Upper lobe of right lung (tissue), 1 donor: Measurements from ENCODE around the gene SDR9C7. TPM values are rescaled to one million over a fixed set of nuclear protein-coding genes. Genes with fewer than 3 reads are reported as not detected.
"Not testable (repeated sequence)": the region's sequence is repeated elsewhere in the genome, so short reads cannot be mapped to it uniquely, and the experiment has no call there.

Experiments
- ATAC-seq: fragments of 200-7000 bp; cut with Tn5 transposase; one replicate; pipeline ENCODE4 v1.9.1; 2020; ENCODE audit warnings: mild to moderate bottlenecking, moderate library complexity
- DNase-seq: peaks from one replicate; pipeline ENCODE4 v3.0.0-alpha.2; 2020
- H3K27ac ChIP-seq: fragments of 200-600 bp; one replicate; pipeline ENCODE4 v1.8.0; 2022
- H3K27me3 ChIP-seq: fragments of 200-600 bp; one replicate; pipeline ENCODE4 v1.8.0; 2022; ENCODE audit warnings: mild to moderate bottlenecking
- H3K36me3 ChIP-seq: fragments of 200-600 bp; one replicate; pipeline ENCODE4 v1.8.0; 2022
- H3K4me1 ChIP-seq: fragments of 200-600 bp; one replicate; pipeline ENCODE4 v1.8.0; 2022
- H3K4me3 ChIP-seq: fragments of 200-600 bp; one replicate; pipeline ENCODE4 v1.8.0; 2022; ENCODE audit warnings: mild to moderate bottlenecking
- H3K9me3 ChIP-seq: fragments of 200-600 bp; one replicate; pipeline ENCODE4 v1.8.0; 2022
- intact Hi-C: fragments of 100-400 bp; cut with DNase I; formaldehyde crosslinking; loops from one replicate; pipeline ENCODE4 v1.11.0; 2022
- long read RNA-seq: library from polyadenylated mRNA; unstranded; transcript quantifications from one replicate; pipeline ENCODE4 v2.0.0, GENCODE V29; 2021
- total RNA-seq: library from RNA; stranded (reverse); fragmentation: NEBNext Ultra II Directional; extraction: Animal tissue kit (Norgen Biotek cat#: 25700); gene quantifications from one replicate; pipeline ENCODE4 v1.2.1, GENCODE V29; 2021
- TF ChIP-seq, protein P1 (sequence below): fragments of 200-600 bp; IDR thresholded peaks from one replicate; pipeline ENCODE4 v1.8.0; 2022; ENCODE audit warnings: antibody characterized with exemption
- donor health status: DM: no; HTN: yes; CAD: no; lungs with severe emphysema.

Gene SDR9C7
- not detected for total RNA-seq
- long read RNA-seq, result 0 reads

DNA sequence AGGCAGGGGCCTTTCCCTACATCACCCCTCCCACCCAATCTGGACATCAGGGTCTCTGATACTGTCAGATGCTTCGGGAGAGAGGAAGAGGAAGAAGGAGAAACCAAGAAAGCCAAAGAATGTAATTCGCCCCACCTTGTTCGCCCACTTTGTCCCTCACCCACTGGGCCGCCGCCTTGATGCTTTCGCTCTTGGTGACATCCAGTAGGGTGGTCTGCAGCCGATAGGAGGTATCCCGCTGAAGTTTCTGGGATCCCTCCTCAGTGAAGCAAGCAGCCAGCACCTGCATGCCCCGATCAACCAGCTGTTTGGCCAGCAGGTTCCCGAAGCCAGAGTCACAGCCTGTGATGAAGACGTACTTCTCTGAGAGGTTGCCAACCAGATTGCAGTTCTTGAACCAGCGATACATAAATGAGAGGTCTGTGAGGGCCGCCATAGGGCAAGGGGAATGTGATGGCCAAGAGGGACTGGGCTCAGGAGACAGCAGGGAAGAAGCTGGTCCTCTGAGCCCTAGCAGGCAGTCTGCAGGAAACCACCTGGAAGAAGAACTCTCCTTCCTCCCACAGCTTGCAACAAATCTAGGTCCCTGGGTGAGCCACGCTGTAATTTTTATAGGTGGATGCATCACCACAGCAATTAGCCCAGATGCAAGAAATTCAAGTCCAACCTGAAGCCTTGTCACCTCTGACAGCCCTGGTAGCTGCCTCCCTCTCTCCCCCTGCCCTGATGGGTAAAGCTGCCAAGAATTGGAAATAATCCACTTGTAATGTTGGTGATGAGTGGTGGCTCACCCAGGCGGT is at the start of gene SDR9C7:
TSS of gene SDR9C7 (minus strand) at position 583 of the 800 bp plus-strand sequence. CDS start at position 436, 147 bp downstream.
- intact Hi-C loops, result no loop called here
- TF ChIP-seq, protein P1, sequence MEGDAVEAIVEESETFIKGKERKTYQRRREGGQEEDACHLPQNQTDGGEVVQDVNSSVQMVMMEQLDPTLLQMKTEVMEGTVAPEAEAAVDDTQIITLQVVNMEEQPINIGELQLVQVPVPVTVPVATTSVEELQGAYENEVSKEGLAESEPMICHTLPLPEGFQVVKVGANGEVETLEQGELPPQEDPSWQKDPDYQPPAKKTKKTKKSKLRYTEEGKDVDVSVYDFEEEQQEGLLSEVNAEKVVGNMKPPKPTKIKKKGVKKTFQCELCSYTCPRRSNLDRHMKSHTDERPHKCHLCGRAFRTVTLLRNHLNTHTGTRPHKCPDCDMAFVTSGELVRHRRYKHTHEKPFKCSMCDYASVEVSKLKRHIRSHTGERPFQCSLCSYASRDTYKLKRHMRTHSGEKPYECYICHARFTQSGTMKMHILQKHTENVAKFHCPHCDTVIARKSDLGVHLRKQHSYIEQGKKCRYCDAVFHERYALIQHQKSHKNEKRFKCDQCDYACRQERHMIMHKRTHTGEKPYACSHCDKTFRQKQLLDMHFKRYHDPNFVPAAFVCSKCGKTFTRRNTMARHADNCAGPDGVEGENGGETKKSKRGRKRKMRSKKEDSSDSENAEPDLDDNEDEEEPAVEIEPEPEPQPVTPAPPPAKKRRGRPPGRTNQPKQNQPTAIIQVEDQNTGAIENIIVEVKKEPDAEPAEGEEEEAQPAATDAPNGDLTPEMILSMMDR, result no peak
- DNase-seq, result no peak
- peaks cover 12% of the 10 kb centered on the region for H3K4me1 ChIP-seq
- H3K9me3 ChIP-seq, result no peaks in the 10 kb centered on the region
- ATAC-seq, result no peak
- no peaks in the 10 kb centered on the region for H3K36me3 ChIP-seq
- H3K27ac ChIP-seq, result no peak within 1 kb of the TSS
- H3K4me3 ChIP-seq, result no peak within 1 kb of the TSS
- no peaks in the 10 kb centered on the region for H3K27me3 ChIP-seq

DNA sequence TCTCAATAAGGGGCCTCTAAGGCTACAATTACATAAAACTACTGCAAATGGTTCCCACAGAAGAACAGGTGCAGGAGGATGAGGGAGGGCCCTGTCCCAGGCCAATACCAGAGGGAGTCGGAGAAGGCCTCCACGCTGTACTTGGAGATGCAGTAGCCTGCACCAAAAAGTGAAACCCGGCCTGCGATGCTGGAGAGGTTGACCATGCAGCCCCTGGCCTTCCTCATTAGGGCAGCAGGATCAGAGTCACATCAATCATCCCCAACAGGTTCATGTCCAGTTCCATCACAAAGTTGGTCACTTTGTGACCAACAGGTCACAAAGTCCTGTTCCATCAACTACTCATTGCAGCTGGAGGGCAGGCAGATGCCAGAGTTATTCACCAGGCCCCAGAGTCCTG is 49.2 kb upstream of the SDR9C7 start:
- no peak for DNase-seq
- TF ChIP-seq, protein P1, result no peak
- Histone ChIP-seq H3K27me3 (no peaks in the 10 kb centered on the region), H3K4me1 (peaks cover 8% of the 10 kb centered on the region), H3K36me3 (no peaks in the 10 kb centered on the region), H3K9me3 (no peaks in the 10 kb centered on the region), H3K27ac (no peak overlapping the region), H3K4me3 (no peak overlapping the region)
- no peak for ATAC-seq
- intact Hi-C loops, result no loop called here

DNA sequence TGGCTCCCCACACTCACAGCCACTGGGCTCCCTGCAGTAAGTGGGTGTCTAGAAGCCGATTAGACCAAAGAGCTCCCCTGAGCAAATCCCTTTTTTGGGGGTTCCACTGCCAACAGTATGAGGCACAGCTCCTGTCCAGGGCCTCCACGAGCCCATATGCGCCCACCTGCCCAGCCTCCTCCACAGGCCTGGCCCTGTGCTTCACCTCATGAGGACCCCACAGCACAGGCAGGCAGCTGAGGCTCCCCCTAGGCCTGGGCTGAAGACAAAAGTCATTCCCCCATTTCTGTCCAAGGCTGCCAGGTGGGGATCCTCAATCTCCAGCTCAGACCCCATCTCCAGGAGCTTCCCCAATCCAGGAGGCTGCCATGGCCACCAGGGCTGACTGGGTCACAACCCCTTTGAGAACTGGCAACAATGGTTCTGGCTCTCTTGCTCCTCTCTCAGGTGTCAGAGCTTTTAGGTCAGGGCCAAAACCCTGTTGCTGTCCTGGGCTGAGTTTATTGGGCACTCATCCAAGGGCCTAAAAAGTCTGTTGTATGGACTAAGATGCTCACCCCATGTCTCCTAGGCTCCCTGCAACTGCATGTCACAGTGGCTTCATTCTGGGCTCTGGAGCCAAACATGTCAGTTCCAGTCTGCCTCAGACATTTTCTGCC is 48.5 kb upstream of the SDR9C7 start:
- H3K9me3 ChIP-seq, H3K27ac ChIP-seq, H3K4me3 ChIP-seq, intact Hi-C loops, H3K4me1 ChIP-seq, DNase-seq, H3K36me3 ChIP-seq, H3K27me3 ChIP-seq, ATAC-seq: not testable (repeated sequence)

DNA sequence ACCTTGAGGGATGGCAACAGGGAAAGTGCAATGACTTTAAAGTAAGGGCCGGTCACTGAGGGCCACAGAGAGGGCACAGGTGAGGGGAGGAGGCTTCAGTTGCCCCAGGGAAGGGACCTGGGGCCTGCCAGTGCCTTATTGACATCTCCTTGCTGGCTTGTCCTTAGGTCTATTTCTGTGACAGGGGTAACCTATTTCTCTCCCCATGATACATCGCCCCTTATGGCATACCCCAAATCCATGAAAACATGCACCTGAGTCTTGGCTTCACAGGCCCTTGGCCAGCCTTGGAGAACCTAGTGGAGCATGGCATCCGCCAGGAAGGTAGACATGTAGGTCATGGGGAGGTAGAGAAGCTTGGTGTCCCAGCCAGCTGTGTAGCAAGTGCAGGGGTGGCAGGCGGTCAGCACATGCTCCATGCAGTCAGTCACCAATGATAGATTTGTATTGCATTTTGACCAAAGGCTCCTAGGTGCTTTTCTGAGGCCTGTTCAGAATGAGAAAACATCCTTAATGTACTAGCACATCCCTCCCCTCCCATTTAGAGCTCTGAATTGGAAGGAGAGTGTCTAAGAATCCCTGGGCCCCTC is 46.8 kb upstream of the SDR9C7 start:
- TF ChIP-seq, protein P1, result no peak
- Histone ChIP-seq H3K4me3 (no peak overlapping the region), H3K27ac (no peak overlapping the region), H3K9me3 (no peaks in the 10 kb centered on the region), H3K36me3 (no peaks in the 10 kb centered on the region), H3K4me1 (no peaks in the 10 kb centered on the region), H3K27me3 (no peaks in the 10 kb centered on the region)
- intact Hi-C loops, result no loop called here
- ATAC-seq (no peak), DNase-seq (no peak)

DNA sequence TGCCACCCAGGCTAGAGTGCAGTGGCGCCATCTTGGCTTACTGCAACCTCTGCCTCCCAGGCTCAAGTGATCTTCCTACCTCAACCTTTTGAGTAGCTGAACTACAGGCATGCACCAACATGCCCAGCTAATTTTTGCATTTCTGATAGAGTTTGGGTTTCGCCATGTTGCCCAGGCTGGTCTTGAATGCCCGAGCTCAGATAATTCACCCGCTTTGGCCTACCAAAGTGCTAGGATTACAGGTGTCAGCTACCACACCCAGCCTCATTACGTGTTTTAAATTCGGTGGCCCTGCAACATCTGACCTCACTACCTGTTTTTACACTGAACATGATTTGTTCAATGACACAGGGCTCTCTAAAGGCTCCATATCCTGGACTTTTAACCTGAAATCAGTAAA is 46.1 kb upstream of the SDR9C7 start:
- DNase-seq, result no peak
- Histone ChIP-seq H3K27ac (no peak overlapping the region), H3K9me3 (no peaks in the 10 kb centered on the region), H3K4me1 (no peaks in the 10 kb centered on the region), H3K4me3 (no peak overlapping the region), H3K36me3 (no peaks in the 10 kb centered on the region), H3K27me3 (no peaks in the 10 kb centered on the region)
- intact Hi-C loops, result no loop called here
- no peak for ATAC-seq
- TF ChIP-seq, protein P1, result no peak

DNA sequence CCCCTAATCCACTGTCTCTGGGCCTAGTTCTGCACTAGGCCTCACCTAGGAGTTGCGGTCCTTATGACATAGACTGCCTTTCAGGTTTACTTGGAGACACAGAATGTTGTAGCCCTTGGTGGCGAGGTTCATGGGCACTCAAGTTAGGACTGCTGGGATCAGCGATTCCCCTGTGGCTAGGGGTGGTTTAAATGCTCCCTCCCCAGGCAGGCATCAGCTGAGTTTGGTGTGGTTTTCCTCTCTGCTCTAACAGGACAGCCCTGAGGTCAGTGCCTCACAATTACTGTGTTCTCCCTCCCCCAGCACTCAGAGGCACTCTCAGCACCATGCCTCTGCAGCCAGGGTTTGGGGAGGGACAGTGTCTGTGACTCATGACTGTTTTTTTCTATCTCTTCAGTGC is 45.4 kb upstream of the SDR9C7 start:
- intact Hi-C loops, result no loop called here

More for the DNA sequence above, 45.4 kb upstream of the SDR9C7 start:
- H3K4me1 ChIP-seq, result no peaks in the 10 kb centered on the region
- H3K4me3 ChIP-seq, result no peak overlapping the region
- no peaks in the 10 kb centered on the region for H3K36me3 ChIP-seq
- no peaks in the 10 kb centered on the region for H3K9me3 ChIP-seq
- TF ChIP-seq, protein P1, result no peak
- H3K27me3 ChIP-seq, result no peaks in the 10 kb centered on the region
- no peak for ATAC-seq
- H3K27ac ChIP-seq, result no peak overlapping the region
- no peak for DNase-seq
